Heart left ventricle (tissue), 13 donors: ENCODE results near the gene SYNRG.

Source experiments
- POLR2A ChIP-seq, 2 donors: fragments of 450-650 bp; IDR thresholded peaks; one replicate each; pipeline ENCODE4 v1.6.1; 2017; ENCODE audit warnings: antibody characterized with exemption in 2 of 2, mild to moderate bottlenecking in 2 of 2, moderate library complexity in 2 of 2
- TF ChIP-seq, protein P1 (sequence below), 12 donors: fragments of 200-600 bp; sonication (generic) in 4 of 12; IDR thresholded peaks; one replicate each; pipeline versions ENCODE4 v1.5.0 to v1.8.0; 2018 to 2022; ENCODE audit warnings: antibody characterized with exemption in 12 of 12, mild to moderate bottlenecking in 5 of 12
- donor health status: ischemic (EF 13 %, LVEDD 7.1; RV severe dilation, severe dysfunction).
- donor health status: DM: no; HTN: yes; CAD: no.
- donor health status: DM: no; HTN: no; CAD: no.
- donor health status: ischemic (EF 25% LVEDD 6.9; RV normal size, moderate dysfunction).
- donor health status: ischemic (EF 25% LVEDD 5.7; RV mildly dilated, moderate dysfunction).
- donor health status: ischemic (EF 35%, LVEDD 5.7; RV mildly dilated, moderate dysfunction).
- donor health status: nonischemic (EF 11% LVEDD 7.7; RV severe dilation, severe dysfunction).
- donor health status: DM: yes; HTN: yes; CAD: no.
- donor health status: PGD.
- donor health status: ischemic (EF 29% LVEDD 5.4; RV normal size, mild dysfunction).
- donor health status: nonischemic (EF 23%, LVEDD 6.1; RV moderate dilation, normal function).

DNA sequence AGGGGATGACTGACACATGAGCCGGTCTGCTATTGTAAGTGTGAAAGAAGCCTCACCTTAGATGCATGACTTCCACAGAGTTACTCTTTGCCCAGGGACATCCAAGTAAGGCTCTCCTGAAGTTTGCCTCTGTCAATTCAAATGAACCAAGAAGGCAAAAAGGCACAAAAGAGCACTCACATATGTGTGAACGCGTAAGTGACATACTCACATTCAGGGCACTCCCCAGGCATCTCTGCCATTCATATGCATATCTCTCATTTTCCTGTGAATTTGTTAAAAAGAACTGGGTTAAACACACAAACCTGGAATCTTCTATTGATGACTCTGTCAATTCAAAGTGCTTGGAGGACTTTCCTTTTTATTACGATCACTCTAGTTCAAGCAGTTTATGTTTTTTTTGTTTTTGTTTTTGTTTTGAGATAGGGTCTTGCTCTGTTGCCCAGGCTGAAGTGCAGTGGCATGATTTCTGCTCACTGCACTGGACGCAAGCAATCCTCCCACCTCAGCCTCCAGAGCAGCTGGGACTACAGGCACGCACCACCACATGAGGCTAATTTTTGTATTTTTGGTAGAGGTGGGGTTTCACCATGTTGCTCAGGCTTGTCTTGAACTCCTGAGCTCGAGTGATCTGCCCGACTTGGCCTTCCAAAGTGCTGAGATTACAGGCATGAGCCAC lies 70.1 kb downstream of the SYNRG start:
- TF ChIP-seq, protein P1, sequence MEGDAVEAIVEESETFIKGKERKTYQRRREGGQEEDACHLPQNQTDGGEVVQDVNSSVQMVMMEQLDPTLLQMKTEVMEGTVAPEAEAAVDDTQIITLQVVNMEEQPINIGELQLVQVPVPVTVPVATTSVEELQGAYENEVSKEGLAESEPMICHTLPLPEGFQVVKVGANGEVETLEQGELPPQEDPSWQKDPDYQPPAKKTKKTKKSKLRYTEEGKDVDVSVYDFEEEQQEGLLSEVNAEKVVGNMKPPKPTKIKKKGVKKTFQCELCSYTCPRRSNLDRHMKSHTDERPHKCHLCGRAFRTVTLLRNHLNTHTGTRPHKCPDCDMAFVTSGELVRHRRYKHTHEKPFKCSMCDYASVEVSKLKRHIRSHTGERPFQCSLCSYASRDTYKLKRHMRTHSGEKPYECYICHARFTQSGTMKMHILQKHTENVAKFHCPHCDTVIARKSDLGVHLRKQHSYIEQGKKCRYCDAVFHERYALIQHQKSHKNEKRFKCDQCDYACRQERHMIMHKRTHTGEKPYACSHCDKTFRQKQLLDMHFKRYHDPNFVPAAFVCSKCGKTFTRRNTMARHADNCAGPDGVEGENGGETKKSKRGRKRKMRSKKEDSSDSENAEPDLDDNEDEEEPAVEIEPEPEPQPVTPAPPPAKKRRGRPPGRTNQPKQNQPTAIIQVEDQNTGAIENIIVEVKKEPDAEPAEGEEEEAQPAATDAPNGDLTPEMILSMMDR (IDR thresholded peaks at IDR 0.05), result no peak
- TF ChIP-seq POLR2A (IDR thresholded peaks at IDR 0.05), result no peak
